GM21447 (cell line): ENCODE results near the gene ADAMTSL1.

ENCODE experiments used
- ATAC-seq: cut with Tn5 transposase; IDR thresholded peaks from one replicate; pipeline ENCODE4 v1.9.1; 2021; ENCODE audit not compliant: unreplicated experiment

The ADAMTSL1 gene

DNA sequence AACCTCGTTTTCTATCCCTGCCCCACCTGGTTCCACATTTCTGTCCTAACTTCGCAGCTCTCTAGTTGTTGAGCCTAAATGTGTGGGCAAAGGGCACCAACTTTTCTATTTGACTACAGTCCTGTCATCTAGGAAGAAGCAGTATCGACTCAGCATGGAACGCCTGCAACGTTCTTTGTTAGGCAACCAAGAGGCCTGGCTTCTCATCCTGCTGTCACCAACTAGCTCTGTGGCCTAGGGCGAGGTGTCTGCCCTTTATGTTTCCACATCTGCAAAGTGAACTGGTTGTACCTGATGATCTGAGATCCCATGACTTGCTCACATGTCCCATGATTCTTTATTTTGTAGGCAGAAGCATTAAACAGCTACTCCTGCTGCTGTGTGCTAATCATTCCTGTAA is 248.9 kb downstream of the ADAMTSL1 start:
- no peak for ATAC-seq

DNA sequence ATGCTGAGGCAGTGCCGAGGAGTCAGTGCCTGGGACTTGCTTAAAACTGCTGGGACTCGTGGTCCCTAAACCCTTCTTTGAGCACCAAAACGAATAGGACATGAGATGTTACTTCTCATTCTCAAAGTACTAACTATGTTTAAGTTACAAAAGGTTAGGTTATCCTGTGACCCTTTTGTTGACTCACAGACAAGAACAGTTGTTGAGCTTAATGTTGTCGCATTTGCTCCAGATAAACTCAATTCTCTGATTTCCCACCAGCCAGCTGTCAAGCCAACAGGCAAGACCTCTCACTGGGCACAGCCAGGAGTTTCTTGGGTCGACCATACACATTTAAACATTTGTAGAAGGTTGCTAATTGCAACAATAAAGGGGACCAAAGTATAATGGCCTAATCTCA is 249.4 kb downstream of the ADAMTSL1 start:
- no peak for ATAC-seq

GRCh38 chr9:18726546-18726945 is 252.6 kb downstream of the ADAMTSL1 start:
- ATAC-seq = no peak

DNA sequence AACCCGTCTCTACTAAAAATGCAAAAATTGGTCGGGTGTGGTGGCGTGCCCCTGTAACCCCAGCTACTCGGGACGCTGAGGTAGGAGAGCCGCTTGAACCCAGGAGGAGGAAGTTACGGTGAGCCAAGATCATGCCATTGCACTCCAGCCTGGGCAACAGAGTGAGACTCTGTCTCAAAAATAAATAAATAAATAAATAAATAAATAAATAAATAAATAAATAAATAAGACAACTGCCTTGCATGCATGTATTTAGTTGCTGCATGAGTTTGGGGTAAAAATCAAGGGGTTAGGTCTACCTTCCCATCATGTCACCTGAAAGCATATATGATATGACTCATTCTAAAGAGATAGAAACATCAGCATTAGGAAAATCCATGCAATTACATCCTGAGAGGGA is 254.0 kb downstream of the ADAMTSL1 start:
- ATAC-seq = no peak

GRCh38 chr9:18728642-18729041 is 254.7 kb downstream of the ADAMTSL1 start:
- no peak for ATAC-seq

DNA sequence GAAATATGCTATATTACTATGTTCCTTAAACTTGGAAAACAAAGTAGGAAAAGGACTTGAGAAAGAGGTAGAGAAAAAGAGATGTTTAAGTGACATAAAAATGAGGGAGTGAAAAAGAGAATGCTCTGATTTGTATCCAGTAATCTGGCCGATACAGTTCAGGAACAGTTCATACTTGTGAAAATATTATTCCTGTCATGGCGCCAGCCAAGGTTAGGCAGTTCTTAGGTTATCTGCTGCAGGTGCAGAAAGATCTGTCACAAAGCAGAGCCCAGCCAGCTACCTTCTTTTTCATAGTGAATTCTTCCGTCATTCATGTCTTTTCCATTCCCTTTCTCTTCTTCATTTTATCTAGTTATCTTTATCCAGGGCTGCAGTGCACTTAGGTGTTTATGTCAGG is 256.3 kb downstream of the ADAMTSL1 start:
- ATAC-seq = no peak

GRCh38 chr9:18739127-18739526 is 265.2 kb downstream of the ADAMTSL1 start:
- ATAC-seq = no peak

- ATAC-seq = no peak
Measured at GRCh38 chr9:18739641-18740318, 265.8 kb downstream of the ADAMTSL1 start.

DNA sequence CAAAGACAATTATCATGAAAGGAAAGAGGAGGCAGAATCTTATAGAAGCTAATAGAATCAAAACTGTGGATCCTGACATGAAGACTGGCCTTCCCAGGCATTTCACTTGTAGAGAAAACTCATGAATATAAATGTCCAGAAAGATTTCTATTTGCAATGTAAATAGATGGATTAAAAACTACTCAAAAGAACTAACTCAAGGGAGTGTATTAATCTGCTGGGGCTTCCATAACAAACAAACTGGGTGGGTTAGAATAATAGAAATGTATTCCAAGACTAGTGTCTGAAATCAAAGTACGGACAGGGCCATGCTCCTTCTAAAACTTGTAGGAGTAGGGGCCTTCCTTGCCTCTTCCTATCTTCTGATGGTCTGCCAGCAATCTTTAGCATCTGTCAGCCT is 267.4 kb downstream of the ADAMTSL1 start:
- ATAC-seq = no peak

DNA sequence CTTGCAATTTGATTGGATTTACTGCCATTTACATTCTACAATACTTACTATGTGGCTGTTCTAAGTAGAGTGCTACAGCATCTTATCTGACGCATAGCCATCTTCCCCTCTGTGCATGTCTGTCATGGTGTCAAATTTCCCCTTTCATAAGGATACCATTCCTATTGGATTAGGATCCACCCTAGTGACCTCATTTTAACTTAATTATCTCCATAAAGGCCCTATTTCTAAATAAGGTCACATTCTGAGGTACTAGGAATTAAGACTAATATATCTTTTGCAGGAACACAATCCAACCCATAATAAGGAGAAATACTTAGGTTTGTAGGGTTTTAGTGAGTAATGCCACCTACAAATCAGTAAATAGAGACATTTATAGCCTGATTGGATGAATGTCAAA is 268.0 kb downstream of the ADAMTSL1 start:
- no peak for ATAC-seq

- ATAC-seq = no peak
Measured at GRCh38 chr9:18743421-18743820, 269.5 kb downstream of the ADAMTSL1 start.

DNA sequence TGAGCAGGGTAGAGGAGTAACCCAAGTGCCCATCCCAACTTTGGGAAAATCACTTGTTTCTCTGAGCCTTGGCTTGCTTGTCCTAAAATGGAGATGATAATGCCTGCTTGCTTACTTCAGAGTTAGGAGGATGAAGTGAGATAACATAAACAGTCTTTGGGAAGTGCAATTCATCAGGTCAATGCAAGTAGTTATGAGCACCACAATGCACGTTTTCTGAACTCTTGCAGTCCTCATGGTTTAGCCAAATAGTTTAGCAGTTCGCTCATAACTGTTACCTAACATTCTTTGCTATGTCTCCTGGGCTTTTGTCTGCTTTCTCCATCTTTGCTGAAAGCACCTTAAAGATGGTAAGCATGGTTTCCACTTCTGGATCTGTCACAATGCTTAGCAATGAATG is 270.0 kb downstream of the ADAMTSL1 start:
- ATAC-seq = no peak

DNA sequence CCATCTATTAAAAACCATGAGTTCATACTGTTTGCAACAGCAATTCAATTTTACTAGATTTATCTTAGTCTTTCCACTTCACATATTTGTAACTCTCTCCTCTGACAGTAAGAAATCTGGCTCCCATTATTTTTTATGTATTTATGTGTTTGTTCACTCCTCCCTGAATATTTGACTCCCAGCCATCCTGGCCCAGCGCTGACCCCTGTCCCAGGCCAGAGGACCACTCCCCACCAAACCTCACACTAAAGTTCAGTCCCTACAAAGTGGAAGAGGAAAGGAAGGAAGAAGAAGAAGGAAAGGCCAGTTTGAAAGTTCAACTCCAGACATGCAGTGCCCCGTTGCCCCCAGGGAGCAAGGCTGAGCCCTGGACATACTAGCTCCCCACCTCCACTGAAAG is 271.8 kb downstream of the ADAMTSL1 start:
- ATAC-seq = no peak

DNA sequence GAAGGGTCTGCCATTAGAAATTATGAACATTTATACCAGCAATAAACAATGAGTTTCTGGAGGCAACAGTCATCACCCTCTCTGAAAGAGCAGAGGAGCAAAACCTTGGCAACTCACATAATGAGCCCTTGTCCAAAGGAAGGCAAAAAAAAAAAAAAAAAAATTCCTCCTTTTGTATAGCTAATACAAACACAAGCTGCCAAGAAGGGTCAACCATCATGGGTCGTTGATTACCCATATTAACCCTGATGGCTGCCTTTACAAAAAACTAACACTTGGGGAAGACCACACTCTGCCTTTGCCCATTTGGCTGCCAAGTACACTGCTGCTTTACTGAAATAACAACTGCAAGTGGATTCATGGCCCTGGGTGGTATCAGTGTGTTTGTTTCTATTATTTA is 272.7 kb downstream of the ADAMTSL1 start:
- ATAC-seq = no peak

DNA sequence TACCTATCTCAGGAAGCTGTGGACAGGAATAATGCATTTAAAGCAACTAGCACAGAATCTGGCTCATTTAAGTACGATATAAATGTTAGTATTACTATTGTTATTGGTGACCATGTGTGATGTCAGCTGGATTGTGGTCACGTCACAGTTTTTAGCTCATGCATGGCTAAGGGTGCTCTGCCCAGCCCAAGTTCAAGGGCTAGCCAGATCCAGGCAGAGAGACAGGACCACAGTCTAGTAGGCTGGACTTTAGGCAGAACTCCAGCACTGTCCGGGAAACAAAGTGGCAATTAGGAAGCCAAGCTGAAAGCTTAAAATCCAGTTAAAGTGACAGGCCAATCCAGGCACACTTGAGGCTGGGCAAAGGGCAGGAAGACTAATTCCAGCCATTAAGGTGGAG is 273.6 kb downstream of the ADAMTSL1 start:
- ATAC-seq = no peak

- no peak for ATAC-seq
Measured at GRCh38 chr9:18748251-18748701, 274.3 kb downstream of the ADAMTSL1 start.

- ATAC-seq = no peak
Measured at GRCh38 chr9:18749711-18750110, 275.8 kb downstream of the ADAMTSL1 start.

DNA sequence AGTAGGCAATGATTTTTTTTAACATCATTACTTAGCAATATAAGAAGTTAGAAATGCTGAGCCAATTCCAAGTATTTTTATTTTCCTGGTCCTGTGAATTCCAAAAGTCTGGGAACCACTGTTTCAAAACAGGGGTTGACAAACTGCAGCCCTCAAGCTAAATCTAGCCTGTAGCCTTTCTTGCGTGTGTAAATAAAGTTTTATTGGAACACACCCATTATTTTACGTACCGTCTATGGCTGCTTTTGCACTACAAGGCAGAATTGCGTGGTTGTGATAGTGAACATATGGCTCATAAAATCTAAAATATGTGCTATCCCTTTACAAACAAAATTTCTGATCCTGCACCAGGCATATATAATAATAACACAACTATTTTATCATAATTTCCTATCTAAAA is 280.0 kb downstream of the ADAMTSL1 start:
- no peak for ATAC-seq

DNA sequence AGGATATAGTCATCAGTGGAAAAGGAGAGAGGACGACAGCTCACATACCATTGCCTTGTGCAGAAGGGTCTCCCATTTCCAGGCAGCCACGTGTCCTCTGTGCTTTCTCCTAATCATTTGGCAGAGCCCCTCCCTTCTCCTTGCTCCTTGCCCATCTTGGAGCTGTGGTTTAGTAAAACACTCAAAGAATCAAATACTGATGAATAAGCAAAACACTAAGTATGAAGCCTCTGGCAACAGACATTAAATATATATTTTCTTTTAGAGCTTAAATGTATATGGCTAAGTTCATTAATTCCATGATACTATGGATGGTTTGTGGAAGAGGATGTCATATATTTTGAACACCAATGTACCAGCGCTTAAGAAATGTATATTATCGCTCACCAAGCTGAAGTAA is 280.6 kb downstream of the ADAMTSL1 start:
- ATAC-seq = no peak

DNA sequence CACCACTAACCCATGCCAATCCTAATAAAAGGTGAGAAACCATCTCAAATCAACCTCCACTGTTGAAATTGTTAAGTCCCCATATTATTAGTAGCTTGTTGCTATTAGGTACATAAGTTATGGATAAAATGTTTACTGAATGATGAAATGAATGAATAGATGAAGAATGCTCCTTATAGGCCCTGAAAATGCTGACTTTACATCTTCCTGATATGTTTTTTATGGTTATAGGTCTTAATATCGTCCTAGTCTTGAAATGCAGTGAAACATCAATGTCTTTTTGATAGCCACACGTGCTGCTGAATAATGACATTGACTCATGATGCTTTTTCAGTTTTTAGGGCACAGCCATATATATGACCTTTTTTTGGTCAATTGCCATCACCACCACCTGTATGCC is 281.3 kb downstream of the ADAMTSL1 start:
- ATAC-seq = no peak

GRCh38 chr9:18756712-18757125 is 282.8 kb downstream of the ADAMTSL1 start:
- ATAC-seq = no peak

DNA sequence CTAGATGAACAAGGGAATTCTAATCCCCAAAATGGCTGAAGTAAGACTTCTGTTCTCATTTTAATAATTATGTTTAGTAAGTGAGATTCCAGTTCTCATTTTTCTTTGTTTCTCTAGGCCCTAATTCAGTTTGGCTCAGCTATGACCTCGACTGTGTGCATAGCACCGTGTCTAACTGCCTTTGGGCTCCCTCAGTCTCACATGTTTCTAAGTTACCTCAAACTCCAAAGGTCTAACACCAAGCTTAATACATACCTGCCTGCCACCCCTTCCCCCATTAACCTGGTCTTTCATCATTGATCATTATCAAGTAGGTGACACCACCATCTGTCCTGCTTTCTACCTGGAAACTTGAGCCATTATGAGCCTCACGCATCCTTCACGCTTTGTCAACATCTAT is 285.9 kb downstream of the ADAMTSL1 start:
- no peak for ATAC-seq

- no peak for ATAC-seq
Measured at GRCh38 chr9:18761742-18762300, 287.9 kb downstream of the ADAMTSL1 start.
